Right renal cortex interstitium (tissue), 3 donors: Measurements from ENCODE around the gene XPO5. TPM values are rescaled to one million over a fixed set of nuclear protein-coding genes. Genes with fewer than 3 reads are reported as not detected.

ENCODE experiments used
- DNase-seq, 3 donors: peaks; one replicate each; pipeline ENCODE4 v3.0.0-alpha.2; 2013; ENCODE audit warnings: low read depth in 3 of 3, low spot score in 2 of 3
- polyA plus RNA-seq, 3 donors: library from polyadenylated mRNA; unstranded; fragments of 120-200 nt; gene quantifications; one replicate each; pipeline ENCODE4 v1.2.1, GENCODE V29; 2013; ENCODE audit not compliant: insufficient read length in 3 of 3

XPO5 gene
- polyA plus RNA-seq, 3 donors = 45.3 to 50.7 (median 45.9) TPM

DNA sequence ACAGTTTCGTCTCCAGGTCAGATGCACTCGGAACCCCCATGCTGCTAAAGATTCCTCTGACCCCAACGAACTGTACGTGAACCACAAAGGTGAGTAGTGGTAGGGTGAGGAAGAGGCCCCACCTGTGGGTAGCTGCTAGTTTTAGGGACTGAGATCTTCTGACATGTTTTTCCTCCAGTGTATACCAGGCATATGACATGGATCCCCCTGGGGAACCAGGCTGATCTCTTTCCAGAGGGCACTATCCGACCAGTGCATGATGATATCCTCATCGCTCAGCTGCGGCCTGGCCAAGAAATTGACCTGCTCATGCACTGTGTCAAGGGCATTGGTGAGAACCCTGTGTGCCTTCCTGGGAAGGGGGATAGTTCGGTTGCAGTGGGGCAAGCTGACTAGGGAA is 55.7 kb downstream of the XPO5 start:
- DNase-seq = no peak

DNA sequence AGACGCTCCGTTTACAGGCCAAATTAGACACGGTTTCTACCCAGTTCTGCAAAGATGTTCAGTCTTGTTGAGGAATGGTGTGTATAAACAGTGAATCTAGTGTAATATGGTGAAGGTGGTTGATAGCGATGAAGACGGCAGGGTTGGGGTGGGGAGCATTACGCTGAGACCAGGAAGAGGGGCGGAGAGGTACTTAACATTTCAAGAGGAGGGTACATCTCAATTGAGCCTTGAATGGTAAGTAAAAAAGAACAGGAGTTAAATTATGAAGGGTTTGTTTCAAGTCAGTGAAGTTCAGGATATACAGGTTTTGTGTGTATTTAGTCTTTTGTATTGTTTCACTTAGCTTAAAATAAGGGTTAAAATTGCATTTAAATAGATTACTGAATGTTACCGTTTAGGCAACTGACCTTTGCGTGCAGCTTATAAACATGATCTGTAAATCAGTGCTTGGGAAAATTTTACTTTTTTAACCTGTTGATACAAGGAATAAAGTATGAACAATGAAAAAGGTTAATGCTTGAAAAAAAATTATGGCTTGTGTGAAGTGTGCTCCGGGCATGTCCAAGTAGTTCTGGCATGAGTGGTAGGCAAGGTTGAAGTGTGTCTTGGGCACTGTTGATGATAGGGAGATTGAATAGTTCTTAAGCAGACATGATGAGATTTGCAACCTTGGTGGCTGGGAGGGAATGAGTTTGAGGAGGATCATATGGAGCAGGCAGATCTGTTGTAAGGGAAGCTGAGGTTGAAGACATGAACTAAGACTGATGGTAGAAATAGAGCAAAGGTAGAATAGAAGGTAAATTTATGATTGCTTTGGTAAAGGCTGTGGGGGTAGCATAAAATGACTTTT is 58.1 kb downstream of the XPO5 start:
- DNase-seq = no peak

DNA sequence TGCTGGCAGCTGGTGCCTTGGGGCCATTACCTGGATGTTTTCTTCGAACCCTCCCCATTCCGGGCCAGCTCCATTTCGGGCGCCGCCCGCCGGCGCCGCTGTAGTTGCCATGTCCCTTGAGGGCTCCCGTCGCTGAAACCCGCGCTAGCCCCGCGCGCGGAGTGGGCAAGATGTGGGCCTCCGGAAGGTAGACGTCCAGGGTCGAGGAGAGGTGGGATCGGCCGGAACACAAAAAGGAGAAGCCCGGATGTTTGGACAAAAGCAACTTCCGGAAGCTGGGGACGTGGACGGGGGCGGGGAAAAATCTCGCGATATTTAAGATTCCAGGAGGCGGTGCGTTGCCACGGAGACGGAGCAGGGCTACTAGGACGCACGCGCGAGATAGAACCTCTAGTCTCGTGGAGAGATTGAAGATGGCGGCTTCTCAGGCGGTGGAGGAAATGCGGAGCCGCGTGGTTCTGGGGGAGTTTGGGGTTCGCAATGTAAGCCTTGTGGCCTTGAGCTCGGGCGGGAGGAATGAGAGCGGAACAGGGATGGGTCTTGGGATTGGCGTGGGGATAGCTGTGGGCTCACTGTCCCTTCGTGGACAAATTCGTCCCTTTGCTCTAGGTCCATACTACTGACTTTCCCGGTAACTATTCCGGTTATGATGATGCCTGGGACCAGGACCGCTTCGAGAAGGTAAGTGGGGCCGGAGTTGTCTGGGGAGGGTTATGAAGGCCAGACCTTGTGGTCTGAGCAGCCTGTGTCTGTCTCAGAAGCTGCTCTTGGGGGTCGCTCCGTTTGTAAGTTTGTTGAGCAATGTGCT is 58.9 kb downstream of the XPO5 start, which contains the start of the genes POLR1C and YIPF3:
TSS of gene POLR1C (plus strand) at position 393 of the 808 bp plus-strand sequence. CDS start at position 414, 21 bp downstream.
TSS of gene YIPF3 (minus strand) at position 230 of the 808 bp plus-strand sequence. CDS start at position 111, 119 bp downstream.
- peak; percentile 95 to 98 (median 97) for DNase-seq

DNA sequence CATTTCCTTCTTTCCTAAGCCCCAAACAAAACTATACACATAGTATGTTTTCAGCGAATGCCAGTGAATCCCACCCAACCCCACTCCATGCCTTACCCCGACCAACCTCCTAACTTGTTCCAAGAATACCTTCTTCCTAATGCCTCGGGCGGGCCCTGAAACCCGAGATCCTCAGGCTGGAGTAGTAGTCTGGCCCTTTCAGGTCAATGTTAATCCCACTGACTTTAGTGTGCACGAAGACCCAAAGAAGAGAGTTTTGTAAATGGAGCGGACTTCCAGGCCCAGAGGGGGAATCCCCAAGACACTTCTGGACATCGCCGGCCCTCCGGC is 59.5 kb downstream of the XPO5 start:
- DNase-seq = no peak

DNA sequence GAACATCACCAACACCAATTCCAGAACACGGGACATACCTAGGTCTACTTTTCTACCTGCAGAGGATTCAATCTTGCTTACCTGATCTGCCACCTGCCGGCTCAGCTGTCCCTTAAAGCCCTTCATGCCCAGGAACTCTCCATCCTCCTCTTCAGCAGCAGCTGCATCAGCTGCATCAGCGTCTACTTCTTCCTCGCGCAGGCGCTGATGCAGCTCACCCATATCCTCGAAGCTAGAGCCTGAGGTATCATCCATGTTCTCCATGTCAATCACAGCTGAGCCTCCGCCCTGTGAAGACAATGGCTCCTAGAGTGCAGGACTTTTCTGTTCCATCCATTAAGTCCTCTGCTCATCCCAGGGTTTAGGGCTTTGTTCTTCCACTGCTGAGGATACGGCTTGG is 60.0 kb downstream of the XPO5 start:
- DNase-seq = no peak

DNA sequence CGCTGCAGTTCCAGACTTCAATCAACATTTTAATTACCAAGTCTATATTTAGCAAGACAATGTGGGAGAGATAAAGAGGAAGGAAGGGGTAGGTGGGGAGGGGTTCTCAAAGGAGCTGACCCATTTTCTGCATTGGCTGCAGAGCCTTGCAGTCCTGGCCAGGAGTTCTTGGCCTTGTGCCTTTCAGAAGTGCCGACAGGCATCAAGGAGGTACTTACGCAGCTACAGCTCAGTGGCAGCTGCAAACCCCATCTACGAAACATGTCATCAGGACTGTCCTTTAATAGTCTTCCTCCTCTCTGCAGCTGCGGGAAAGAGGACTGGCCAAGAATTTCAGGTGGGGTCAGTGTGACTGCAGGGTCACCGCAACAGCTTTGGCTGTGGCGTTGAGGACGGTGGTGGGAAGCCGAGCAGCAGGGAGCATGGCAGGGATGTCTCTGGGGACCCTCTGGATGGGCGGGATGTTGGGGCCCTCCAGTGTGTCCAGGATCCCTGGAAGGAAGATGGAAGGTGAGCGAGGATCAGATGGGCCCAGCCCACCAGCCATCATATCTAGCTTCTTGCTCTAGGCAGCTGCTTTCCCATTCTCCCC is 63.9 kb downstream of the XPO5 start:
- no peak for DNase-seq

DNA sequence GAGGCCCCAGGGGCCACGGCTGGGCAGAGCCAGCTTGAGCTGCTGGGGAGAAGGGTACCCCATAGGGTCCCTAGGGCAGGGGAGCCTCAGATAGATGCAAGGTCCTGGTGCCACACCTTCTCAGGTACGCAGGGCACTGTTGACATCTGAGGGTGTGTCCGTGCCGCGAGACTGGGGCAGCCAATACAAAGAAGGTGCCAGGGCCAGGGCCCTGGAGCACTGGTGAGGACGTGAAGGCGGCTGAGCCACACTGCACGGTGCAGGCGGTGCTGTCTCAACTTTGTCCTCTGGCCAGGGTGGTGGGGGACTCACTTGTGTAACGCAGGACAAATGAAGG is 65.0 kb downstream of the XPO5 start:
- no peak for DNase-seq

DNA sequence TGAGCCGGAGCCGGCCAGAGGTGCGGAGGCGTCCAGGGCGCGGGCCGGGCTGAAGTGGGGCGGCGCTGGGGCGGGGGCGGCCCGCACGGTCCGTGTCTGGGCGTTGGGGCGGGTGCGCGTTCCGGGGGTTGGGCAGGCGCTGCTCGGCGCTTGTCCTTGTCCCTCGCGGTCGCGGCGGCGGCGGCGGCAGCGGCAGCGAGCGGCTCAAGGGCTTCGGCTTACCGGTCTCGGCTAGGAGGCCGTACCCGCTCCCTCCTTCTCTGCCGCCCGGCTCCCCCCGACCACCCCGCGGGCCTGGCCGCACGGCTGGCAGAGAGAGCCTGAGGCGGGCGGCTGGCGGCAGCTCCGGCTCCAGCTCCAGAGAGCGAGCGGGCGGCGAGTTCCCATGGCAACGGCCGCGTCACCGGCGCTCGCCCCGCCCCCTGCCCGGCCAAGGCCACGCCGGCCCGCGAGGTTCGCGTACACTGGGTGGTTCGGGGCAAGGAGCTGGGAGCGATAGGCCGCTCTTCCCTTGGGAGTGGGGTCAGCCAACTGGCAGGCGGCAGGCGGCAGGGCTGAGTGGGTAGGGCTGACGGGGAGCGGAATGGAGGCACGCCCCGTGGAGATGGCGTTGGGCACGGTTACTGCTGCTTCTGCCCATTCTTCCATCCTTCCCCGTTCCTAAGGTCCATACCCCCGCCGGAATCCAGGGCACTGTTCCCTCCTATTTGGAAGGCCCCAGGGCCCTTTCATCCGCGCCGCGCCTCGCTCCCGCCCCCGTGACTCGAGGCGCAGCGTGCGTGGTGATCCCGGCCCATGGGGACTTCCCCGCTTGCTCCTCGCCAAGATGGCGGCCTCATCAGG is 65.6 kb downstream of the XPO5 start, which contains the start of gene LRRC73:
TSS of gene LRRC73 (minus strand) at position 363 of the 843 bp plus-strand sequence. CDS start 561 bp downstream, outside the sequence.
- DNase-seq = peak in 1 of 3 donors; percentile 54

DNA sequence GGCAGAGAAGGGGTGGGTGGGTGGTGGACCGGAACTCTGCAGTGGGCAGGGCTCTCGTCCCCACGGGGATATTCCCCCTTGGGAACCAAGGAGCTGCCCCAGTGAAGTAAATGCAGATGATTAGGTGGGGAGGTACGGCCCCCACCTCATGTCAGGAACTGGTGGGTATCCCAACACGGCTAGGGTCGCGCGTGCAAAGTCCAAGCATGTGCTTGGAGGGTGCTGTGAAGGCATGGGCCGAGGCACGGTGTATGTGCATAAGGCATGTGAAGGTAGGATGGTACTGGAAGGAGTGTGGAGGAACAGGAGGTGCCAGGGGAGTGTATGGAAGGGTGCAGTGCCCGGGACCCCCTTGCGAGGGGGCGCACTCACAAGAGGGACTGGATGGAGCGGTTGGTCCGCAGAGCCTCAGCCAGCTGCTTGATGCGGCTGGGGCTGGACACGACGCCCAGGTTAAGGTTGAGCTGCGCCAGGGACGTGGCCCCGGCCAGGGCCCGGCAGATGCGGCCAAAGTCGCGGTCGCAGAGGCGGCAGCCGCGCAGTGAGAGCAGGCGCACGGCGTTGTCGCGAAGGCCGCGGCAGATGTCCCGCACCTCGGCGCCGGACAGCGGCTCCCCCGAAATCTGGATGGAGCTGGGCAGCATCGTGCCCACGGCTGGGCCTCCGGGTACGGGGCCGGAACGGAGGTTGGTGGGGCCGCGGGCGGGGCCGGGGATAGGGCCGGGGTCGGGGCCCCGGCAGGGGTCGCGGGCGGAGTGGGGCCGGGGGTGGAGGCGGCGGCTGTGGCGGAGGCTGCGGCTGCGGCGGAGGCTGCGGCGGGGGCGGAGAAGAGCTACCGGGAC is 66.5 kb downstream of the XPO5 start:
- no peak for DNase-seq

DNA sequence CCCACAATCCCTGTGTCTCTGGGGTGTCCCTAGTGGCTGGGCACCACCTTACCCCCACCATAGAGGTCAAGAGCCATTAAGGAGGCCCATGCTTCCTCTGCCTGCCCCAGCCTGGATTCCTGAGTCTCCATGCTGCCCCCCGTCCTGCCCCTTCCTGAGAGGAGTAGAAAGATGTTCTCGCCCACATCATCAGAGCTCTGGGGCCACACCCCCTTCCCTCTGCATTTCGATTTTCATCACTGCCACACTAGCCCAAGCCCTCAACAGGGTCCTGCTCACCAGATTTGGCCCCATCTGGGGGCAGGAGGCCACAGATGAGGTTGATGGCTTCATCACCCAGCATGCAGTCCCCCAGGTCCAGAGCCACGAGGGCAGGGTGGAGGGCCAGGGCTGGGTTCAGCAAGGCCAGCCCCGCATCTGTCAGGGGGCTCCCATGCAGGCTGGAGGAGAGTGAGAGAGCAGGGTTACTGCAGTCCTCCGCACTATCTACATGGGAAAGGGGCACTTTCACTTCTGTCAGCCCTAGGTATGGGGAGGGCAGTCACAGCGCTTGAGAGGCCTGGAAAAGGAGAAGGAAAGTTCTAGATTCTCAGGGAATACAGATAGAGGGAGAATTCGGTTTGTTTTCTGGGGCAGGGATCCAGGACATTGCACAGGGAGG is 67.2 kb downstream of the XPO5 start:
- no peak for DNase-seq

DNA sequence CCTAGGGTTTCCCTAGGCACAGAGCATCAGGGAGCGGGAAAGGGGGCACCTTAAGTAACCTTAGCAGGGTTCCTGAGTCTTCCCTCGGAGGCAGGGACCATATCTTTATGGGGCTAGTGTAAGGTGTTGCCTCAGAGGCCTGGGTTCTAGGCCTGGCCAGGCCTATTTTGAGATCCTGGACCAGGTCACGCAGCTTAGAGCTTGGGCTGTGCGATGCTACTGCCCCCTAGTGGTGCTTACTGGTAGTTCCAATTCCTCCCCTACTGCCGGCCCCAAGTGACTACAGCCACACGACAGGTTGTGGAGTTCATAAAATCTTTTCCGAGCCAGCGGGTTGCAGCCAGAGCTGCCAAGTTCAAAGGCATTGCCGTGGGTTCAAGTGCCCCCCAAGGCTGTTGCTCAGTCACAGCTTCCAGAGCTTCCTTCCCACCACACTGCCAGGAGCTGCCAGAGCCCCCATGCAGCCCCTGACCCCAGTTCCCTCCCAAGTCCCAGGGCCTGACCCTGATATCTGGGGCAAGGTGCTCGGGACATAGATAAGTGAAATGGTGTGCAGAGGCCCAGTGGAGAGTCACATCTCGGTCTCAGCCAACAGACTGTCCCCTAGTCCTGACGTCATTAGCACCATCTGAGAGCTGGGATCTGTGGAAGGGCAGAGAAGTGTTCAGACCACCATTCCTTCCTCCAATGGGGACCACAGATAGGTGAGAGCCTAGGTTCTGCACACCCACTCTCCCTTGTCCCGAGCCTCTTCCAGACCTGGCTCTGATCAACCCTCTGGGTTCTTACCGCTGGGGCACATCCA is 69.0 kb downstream of the XPO5 start:
- peak; percentile 69 to 83 (median 81) for DNase-seq

DNA sequence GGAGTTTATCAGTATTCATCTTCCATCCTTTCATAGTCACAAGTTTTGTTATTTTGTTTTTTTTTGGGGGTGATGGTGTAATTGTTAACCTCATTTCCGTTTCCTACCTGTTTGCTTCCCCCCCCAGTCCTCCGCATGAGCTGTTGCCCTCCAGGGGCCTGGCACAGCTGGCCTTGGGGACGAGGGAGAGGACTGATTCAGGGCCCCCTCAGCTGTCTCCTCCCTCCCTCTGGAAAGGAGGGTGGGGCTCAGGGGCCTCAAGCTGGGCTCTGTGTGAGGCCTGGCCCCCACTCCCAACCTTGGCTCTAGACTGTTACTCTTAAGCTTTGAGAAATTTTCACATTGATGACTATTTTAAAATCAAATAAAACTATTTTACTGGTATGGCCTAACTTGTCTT is 69.7 kb downstream of the XPO5 start:
- DNase-seq = no peak

DNA sequence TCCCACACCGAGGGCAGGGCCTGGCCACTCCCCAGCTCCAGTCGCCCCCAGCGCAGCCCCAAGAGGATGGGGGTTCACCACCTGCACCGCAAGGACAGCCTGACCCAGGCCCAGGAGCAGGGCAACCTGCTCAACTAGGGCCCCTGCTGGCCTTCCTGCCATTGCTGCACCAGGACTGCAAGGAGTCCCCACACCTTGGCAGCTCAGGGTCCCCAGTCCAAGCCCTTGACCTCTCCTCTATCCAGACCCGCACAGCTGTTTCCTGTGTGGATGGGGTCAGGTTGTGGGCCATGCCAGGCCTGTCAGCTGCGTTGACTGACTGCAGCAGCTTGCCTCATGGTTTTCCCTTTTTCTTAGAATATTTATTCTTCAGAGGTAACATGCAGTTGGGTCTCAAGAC is 70.1 kb downstream of the XPO5 start:
- DNase-seq = no peak

DNA sequence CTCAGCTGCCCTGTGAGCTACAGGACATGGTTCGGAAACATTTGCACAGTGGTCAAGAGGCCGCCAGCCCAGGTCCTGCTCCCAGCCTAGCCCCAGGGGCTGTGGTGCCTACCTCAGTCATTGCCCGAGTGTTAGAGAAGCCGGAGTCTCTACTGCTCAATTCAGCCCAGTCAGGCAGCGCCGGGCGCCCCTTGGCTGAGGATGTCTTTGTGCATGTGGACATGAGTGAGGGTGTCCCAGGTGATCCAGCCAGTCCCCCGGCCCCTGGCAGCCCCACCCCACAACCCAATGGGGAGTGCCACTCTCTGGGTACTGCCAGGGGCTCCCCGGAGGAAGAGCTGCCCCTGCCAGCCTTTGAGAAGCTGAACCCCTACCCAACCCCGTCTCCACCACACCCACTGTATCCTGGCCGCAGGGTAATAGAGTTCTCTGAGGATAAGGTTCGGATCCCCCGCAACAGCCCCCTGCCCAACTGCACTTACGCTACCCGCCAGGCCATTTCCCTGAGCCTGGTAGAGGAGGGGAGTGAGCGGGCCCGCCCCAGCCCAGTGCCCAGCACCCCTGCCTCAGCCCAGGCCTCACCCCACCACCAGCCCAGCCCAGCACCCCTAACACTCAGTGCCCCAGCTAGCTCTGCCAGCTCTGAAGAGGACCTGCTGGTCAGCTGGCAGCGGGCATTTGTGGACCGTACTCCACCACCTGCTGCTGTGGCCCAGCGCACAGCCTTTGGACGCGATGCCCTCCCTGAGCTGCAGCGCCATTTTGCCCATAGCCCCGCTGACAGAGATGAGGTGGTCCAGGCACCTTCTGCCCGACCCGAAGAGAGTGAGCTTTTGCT is 70.9 kb downstream of the XPO5 start:
- DNase-seq = no peak

DNA sequence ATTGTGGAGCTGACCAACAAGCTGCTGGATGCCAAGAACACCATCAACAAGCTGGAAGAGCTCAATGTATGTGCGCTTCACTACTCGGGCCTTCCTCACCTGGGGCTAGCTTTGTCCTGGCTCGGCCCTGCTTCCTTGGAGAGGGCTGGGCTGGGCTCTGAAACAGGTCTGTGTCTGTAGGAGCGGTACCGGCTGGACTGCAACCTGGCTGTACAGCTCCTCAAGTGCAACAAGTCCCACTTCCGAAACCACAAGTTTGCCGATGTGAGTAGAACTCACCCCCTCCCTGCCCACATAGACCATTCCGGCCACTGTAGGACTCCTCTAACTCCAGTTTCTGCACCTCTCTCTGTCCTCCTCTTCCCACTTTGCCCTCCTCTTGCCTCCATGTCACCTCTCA is 72.4 kb downstream of the XPO5 start:
- DNase-seq = no peak

DNA sequence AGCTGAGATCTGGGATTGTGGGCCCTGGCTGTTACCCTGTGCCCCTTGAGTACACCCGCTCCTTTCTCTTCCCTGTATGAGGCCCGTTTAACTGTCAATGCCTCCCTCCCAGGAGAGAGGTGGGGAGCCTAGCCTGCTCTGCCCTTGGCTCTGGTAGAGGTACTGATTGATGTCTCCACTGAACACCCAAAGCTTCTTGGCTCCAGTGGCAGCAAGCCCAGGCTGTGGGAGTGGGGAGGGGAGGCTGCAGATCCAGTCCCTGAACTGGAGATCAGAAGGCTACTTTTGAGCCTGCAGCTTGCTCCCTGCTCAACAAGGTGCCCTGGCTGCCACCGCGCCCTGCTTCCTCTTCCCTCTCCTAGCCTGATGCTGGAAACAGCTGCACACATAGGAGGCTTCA is 73.2 kb downstream of the XPO5 start:
- no peak for DNase-seq

DNA sequence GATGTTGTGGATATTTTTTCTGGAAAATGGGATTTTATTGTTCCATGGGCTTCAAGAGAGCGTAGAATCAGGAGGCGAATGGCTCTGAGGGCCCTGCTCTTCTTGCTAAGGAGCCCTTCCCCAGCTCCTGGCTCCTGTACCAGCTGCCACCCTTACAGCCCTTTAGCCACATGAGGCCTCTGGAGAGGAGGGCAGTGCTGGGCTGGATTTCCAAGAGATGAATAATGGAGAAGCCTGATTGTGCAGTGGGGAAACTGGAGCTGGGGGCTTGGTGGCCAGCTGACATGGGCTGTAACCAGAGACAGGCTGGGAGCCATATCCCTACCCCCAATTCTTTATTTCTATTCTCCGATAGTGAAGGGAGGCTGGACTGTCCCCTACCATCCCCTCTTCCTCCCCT is 74.9 kb downstream of the XPO5 start:
- no peak for DNase-seq
